Neural progenitor cell (in vitro differentiated cells): ENCODE measurements around the gene NINL. TPM values are rescaled to one million over a fixed set of nuclear protein-coding genes. Genes with fewer than 3 reads are reported as not detected.

Experiments used
- DNase-seq: peaks from one replicate; pipeline ENCODE4 v3.0.0-alpha.2; 2016; ENCODE audit warnings: low spot score
- H2AFZ ChIP-seq: fragments of 200-600 bp; sonication (generic); replicated peaks from 2 replicates; pipeline ENCODE4 v1.6.1; 2016; ENCODE audit warnings: antibody characterized with exemption
- H3F3A ChIP-seq: fragments of 200-600 bp; sonication (generic); 2 replicates; pipeline ENCODE4 v1.6.1; 2016; ENCODE audit warnings: antibody characterized with exemption, low read depth
- H3K27ac ChIP-seq: fragments of 200-600 bp; sonication (generic); 2 replicates; pipeline ENCODE4 v1.5.1; 2016; ENCODE audit warnings: mild to moderate bottlenecking
- H3K27me3 ChIP-seq: fragments of 200-600 bp; sonication (generic); 2 replicates; pipeline ENCODE4 v1.6.1; 2016; ENCODE audit warnings: mild to moderate bottlenecking, moderate library complexity
- H3K36me3 ChIP-seq: fragments of 200-600 bp; sonication (generic); 2 replicates; pipeline ENCODE4 v1.5.1; 2016
- H3K4me1 ChIP-seq: fragments of 200-600 bp; sonication (generic); 2 replicates; pipeline ENCODE4 v1.6.1; 2016; ENCODE audit warnings: mixed run types
- H3K4me2 ChIP-seq: fragments of 200-600 bp; sonication (generic); 2 replicates; pipeline ENCODE4 v1.6.1; 2016
- H3K4me3 ChIP-seq: fragments of 200-600 bp; sonication (generic); 2 replicates; pipeline ENCODE4 v1.5.1; 2016
- H3K79me2 ChIP-seq: fragments of 200-600 bp; sonication (generic); 2 replicates; pipeline ENCODE4 v1.6.1; 2016; ENCODE audit warnings: low read depth
- H3K9ac ChIP-seq: fragments of 200-600 bp; sonication (generic); 2 replicates; pipeline ENCODE4 v1.6.1; 2016
- H3K9me3 ChIP-seq: fragments of 200-600 bp; sonication (generic); 2 replicates; pipeline ENCODE4 v1.5.1; 2016; ENCODE audit warnings: low read depth
- H4K20me1 ChIP-seq: fragments of 200-600 bp; sonication (generic); 2 replicates; pipeline ENCODE4 v1.6.1; 2016; ENCODE audit warnings: low read depth
- H3K27ac Mint-ChIP-seq: 3 replicates; pipeline ENCODE4 v1.8.0; 2021; ENCODE audit warnings: mixed read lengths
- H3K27me3 Mint-ChIP-seq: 2 replicates; pipeline ENCODE4 v1.8.0; 2022; ENCODE audit warnings: low read depth, mild to moderate bottlenecking, inconsistent platforms, moderate library complexity, mixed read lengths; ENCODE audit not compliant: insufficient read depth
- H3K36me3 Mint-ChIP-seq: 3 replicates; pipeline ENCODE4 v1.8.0; 2021; ENCODE audit warnings: mixed read lengths
- H3K4me1 Mint-ChIP-seq: 3 replicates; pipeline ENCODE4 v1.8.0; 2021; ENCODE audit warnings: mixed read lengths
- H3K4me3 Mint-ChIP-seq: 3 replicates; pipeline ENCODE4 v1.8.0; 2021; ENCODE audit warnings: mild to moderate bottlenecking, moderate library complexity, mixed read lengths
- H3K9me3 Mint-ChIP-seq: 3 replicates; pipeline ENCODE4 v1.8.0; 2020; ENCODE audit warnings: mixed read lengths
- CTCF ChIP-seq: fragments of 200-600 bp; sonication (generic); IDR thresholded peaks from 2 replicates; pipeline ENCODE4 v1.5.1; 2017; ENCODE audit warnings: antibody characterized with exemption, mild to moderate bottlenecking
- EZH2 ChIP-seq: fragments of 200-600 bp; sonication (generic); IDR thresholded peaks from 2 replicates; pipeline ENCODE4 v1.6.1; 2017; ENCODE audit warnings: antibody characterized with exemption, mild to moderate bottlenecking, moderate library complexity
- EZH2phosphoT487 ChIP-seq: fragments of 200-600 bp; sonication (generic); IDR thresholded peaks from 2 replicates; pipeline ENCODE4 v1.6.1; 2017; ENCODE audit warnings: antibody characterized with exemption
- total RNA-seq: library from RNA; depleted of rRNA; stranded (reverse); fragments of >200 nt; gene quantifications from 2 replicates; pipeline ENCODE4 v1.2.3, GENCODE V29; 2015; ENCODE audit warnings: low replicate concordance

Gene NINL
- total RNA-seq, 1 donor from 2014 or later: 21.5 TPM

DNA sequence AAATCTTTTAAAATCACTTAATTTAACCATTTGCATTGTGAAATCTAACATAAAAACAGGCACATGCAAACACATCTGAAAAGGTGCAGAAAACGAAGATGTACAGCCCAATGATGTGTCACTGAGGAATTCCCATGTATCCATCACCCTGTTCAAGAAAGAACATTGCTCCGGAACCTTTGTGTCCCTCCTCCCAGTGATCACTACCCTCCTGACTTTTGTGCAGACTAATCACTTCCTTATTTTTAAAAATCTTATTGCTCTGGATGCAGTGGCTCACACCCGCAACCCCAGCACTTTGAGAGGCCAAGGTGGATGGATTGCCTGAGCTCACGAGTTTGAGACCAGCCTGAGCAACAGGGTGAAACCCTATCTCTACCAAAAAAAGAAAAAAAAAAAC lies 163.3 kb downstream of the NINL start:
- peaks cover 23% of the 10 kb centered on the region for H3K36me3 ChIP-seq
- no peak overlapping the region for H2AFZ ChIP-seq
- Mint-ChIP-seq H3K9me3 (peaks cover 2% of the 10 kb centered on the region), H3K27me3 (no peaks in the 10 kb centered on the region), H3K4me3 (no peak overlapping the region), H3K27ac (no peak overlapping the region), H3K4me1 (no peaks in the 10 kb centered on the region), H3K36me3 (peaks cover 25% of the 10 kb centered on the region)
- H3K9me3 ChIP-seq: no peaks in the 10 kb centered on the region
- no peaks in the 10 kb centered on the region for H3K27me3 ChIP-seq
- H4K20me1 ChIP-seq: no peaks in the 10 kb centered on the region
- H3F3A ChIP-seq: peaks cover 5% of the 10 kb centered on the region
- H3K4me2 ChIP-seq: no peak overlapping the region
- TF ChIP-seq EZH2phosphoT487: no peak
- H3K4me1 ChIP-seq: no peaks in the 10 kb centered on the region
- no peak for DNase-seq
- no peak overlapping the region for H3K4me3 ChIP-seq
- no peak overlapping the region for H3K9ac ChIP-seq
- peaks cover 8% of the 10 kb centered on the region for H3K79me2 ChIP-seq
- no peak overlapping the region for H3K27ac ChIP-seq

GRCh38 chr20:25421102-25421501 lies 164.2 kb downstream of the NINL start:
- Mint-ChIP-seq H3K27me3 (no peaks in the 10 kb centered on the region), H3K36me3 (peaks cover 21% of the 10 kb centered on the region), H3K9me3 (peaks cover 1% of the 10 kb centered on the region), H3K4me1 (no peaks in the 10 kb centered on the region), H3K4me3 (no peak overlapping the region), H3K27ac (no peak overlapping the region)
- Histone ChIP-seq H3F3A (peaks cover 5% of the 10 kb centered on the region), H3K9ac (no peak overlapping the region), H3K27me3 (no peaks in the 10 kb centered on the region), H3K27ac (no peak overlapping the region), H3K9me3 (no peaks in the 10 kb centered on the region), H2AFZ (no peak overlapping the region), H4K20me1 (no peaks in the 10 kb centered on the region), H3K4me3 (no peak overlapping the region), H3K4me2 (no peak overlapping the region), H3K79me2 (peaks cover 18% of the 10 kb centered on the region), H3K4me1 (no peaks in the 10 kb centered on the region), H3K36me3 (peaks cover 31% of the 10 kb centered on the region)
- TF ChIP-seq EZH2 (no peak), CTCF (no peak), EZH2phosphoT487 (no peak)
- no peak for DNase-seq

DNA sequence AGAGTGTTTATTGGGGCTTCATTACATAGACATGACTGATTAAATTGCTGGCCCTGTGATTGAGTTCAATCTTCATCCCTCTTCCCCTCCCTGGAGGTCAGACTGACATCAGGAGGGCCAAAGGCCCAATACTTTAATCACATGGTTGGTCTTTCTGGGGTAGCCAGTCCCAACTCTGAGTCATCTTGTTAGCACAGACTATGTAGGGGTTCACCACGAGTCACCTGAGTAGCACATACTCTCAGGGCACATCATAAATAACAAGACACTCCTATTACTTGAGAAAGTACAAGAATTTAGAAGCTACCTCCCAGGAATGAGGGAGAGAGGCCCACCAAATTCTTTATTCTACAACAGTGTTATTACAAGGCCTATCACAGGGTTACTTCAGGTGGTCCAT lies 166.6 kb downstream of the NINL start:
- H3K79me2 ChIP-seq: peaks cover 41% of the 10 kb centered on the region
- H3F3A ChIP-seq: peaks cover 10% of the 10 kb centered on the region
- no peaks in the 10 kb centered on the region for H3K4me1 Mint-ChIP-seq
- H3K4me3 ChIP-seq: no peak overlapping the region
- H3K4me1 ChIP-seq: no peaks in the 10 kb centered on the region
- H3K27ac Mint-ChIP-seq: no peak overlapping the region
- peaks cover 30% of the 10 kb centered on the region for H3K36me3 ChIP-seq
- H4K20me1 ChIP-seq: peaks cover 3% of the 10 kb centered on the region
- H3K27me3 ChIP-seq: no peaks in the 10 kb centered on the region
- DNase-seq: no peak
- no peak overlapping the region for H3K4me3 Mint-ChIP-seq
- H3K9me3 Mint-ChIP-seq: no peaks in the 10 kb centered on the region
- H3K36me3 Mint-ChIP-seq: peaks cover 9% of the 10 kb centered on the region
- no peak overlapping the region for H2AFZ ChIP-seq
- no peaks in the 10 kb centered on the region for H3K27me3 Mint-ChIP-seq
- TF ChIP-seq EZH2phosphoT487: no peak
- no peak for TF ChIP-seq CTCF
- no peak overlapping the region for H3K27ac ChIP-seq
- no peak overlapping the region for H3K9ac ChIP-seq
- no peaks in the 10 kb centered on the region for H3K9me3 ChIP-seq
- H3K4me2 ChIP-seq: no peak overlapping the region

DNA sequence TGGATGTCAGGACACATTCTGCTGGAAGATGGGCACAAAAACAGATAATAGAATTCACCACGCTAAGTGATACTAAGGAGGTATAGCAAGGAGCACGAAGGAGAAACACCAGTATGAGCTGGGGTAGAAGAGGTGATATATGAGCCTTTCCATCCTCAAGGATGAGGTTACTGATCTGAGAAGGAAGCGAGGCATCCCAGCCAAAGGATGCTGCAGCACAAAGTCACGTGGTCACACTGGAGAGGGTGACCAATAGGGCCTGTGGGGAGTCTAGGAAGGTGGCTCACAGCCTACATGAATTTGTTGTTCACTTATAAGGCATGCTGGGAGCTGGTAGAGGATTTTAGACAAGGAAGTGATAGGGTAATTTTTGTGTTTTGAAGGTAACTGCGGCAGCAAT lies 176.4 kb downstream of the NINL start:
- Mint-ChIP-seq H3K27me3 (peaks cover 5% of the 10 kb centered on the region), H3K36me3 (peaks cover 2% of the 10 kb centered on the region), H3K4me1 (peaks cover 19% of the 10 kb centered on the region), H3K9me3 (peaks cover 7% of the 10 kb centered on the region), H3K27ac (no peak overlapping the region), H3K4me3 (peak overlapping the region; percentile 96)
- Histone ChIP-seq H3K79me2 (peaks cover 64% of the 10 kb centered on the region), H3K27me3 (no peaks in the 10 kb centered on the region), H3K36me3 (peaks cover 4% of the 10 kb centered on the region), H3K9ac (peak overlapping the region; percentile 92), H2AFZ (no peak overlapping the region), H3K27ac (no peak overlapping the region), H3K9me3 (no peaks in the 10 kb centered on the region), H3K4me1 (peaks cover 15% of the 10 kb centered on the region), H3F3A (peaks cover 3% of the 10 kb centered on the region), H3K4me2 (peak overlapping the region; percentile 94), H4K20me1 (peaks cover 14% of the 10 kb centered on the region), H3K4me3 (peak overlapping the region; percentile 90)
- no peak for DNase-seq
- TF ChIP-seq CTCF (no peak), EZH2 (no peak), EZH2phosphoT487 (no peak)
